GM23338 (cell line): ENCODE measurements around the gene GNG7.

Experiments used
- CREB1 ChIP-seq: fragments of 250-450 bp; sonication (Bioruptor Pico); IDR thresholded peaks from 2 replicates; pipeline ENCODE4 v1.5.0; 2020; ENCODE audit warnings: low read depth, mild to moderate bottlenecking, moderate library complexity
- CTCF ChIP-seq, 2 experiments: fragments of 200-600 bp in 1 of 2; sonication (generic) in 1 of 2; conservative IDR thresholded peaks; 2 replicates each; pipeline versions ENCODE4 v1.5.1 to v1.6.1; 2016 to 2017; ENCODE audit warnings: antibody characterized with exemption in 2 of 2, low read depth in 2 of 2, mild to moderate bottlenecking in 2 of 2, moderate library complexity in 1 of 2
- ETS1 ChIP-seq: IDR thresholded peaks from 2 replicates; pipeline ENCODE4 v1.6.1; 2016; ENCODE audit warnings: antibody characterized with exemption
- EZH2 ChIP-seq: fragments of 200-600 bp; sonication (generic); IDR thresholded peaks from one replicate; pipeline ENCODE4 v1.8.0; 2017; ENCODE audit warnings: antibody characterized with exemption, mild to moderate bottlenecking, low read depth; ENCODE audit not compliant: unreplicated experiment
- EZH2phosphoT487 ChIP-seq: fragments of 200-600 bp; sonication (generic); IDR thresholded peaks from one replicate; pipeline ENCODE4 v1.8.1; 2018; ENCODE audit warnings: antibody characterized with exemption; ENCODE audit not compliant: unreplicated experiment
- JUNB ChIP-seq: IDR thresholded peaks from one replicate; pipeline ENCODE4 v1.6.1; 2016; ENCODE audit warnings: antibody characterized with exemption; ENCODE audit not compliant: unreplicated experiment
- NANOG ChIP-seq: IDR thresholded peaks from 2 replicates; pipeline ENCODE4 v1.6.1; 2016; ENCODE audit warnings: antibody characterized with exemption, borderline replicate concordance
- POLR2AphosphoS5 ChIP-seq: IDR thresholded peaks from 2 replicates; pipeline ENCODE4 v1.6.1; 2016; ENCODE audit warnings: antibody characterized with exemption, low read depth
- REST ChIP-seq: IDR thresholded peaks from one replicate; pipeline ENCODE4 v1.6.1; 2018; ENCODE audit warnings: antibody characterized with exemption; ENCODE audit not compliant: unreplicated experiment
- ZNF331 ChIP-seq: fragments of 250-450 bp; sonication (Bioruptor Pico); IDR thresholded peaks from 2 replicates; pipeline ENCODE4 v1.5.0; 2020; ENCODE audit warnings: low read depth, mild to moderate bottlenecking, moderate library complexity

- TF ChIP-seq POLR2AphosphoS5 (no peak), CTCF (conservative IDR thresholded peaks at IDR 0.05; ENCODE audit: low read depth in 2 of 2) (no peak), EZH2 (no peak), EZH2phosphoT487 (no peak), JUNB (no peak), CREB1 (CRISPR knock-in tag) (no peak), ETS1 (no peak), REST (no peak), NANOG (no peak), ZNF331 (CRISPR knock-in tag) (no peak)
Observed at GRCh38 chr19:2678044-2678671, 24.3 kb downstream of the GNG7 start.
